Sciatic nerve (tissue), 2 donors: Measurements from ENCODE around the gene GNB2. TPM values are rescaled to one million over a fixed set of nuclear protein-coding genes. Genes with fewer than 3 reads are reported as not detected.

Source experiments
- ATAC-seq: fragments of 200-7000 bp; cut with Tn5 transposase; one replicate; pipeline ENCODE4 v1.9.1; 2020; ENCODE audit warnings: mild to moderate bottlenecking, moderate library complexity
- DNase-seq: peaks from one replicate; pipeline ENCODE4 v3.0.0-alpha.2; 2020; ENCODE audit warnings: low spot score
- intact Hi-C: fragments of 100-400 bp; cut with DNase I; formaldehyde crosslinking; loops from one replicate; pipeline ENCODE4 v1.14.2; 2022
- total RNA-seq: library from RNA; stranded (reverse); fragmentation: NEBNext Ultra II Directional; extraction: Animal tissue kit (Norgen Biotek cat#: 25700); gene quantifications from one replicate; pipeline ENCODE4 v1.2.1, GENCODE V29; 2021
- donor health status: DM: no; HTN: no; CAD: no.
- donor health status: DM: no; HTN: no; CAD: no.

The GNB2 gene
- total RNA-seq, 1 donor from 2014 or later = 179 TPM

GRCh38 chr7:100678291-100678984 lies 4.9 kb downstream of the GNB2 start:
- intact Hi-C loops = no loop called here
- DNase-seq (no peak), ATAC-seq (no peak)

GRCh38 chr7:100679129-100679926 lies 5.8 kb downstream of the GNB2 start:
- intact Hi-C loops = no loop called here
- ATAC-seq = no peak
- no peak for DNase-seq

GRCh38 chr7:100679927-100680575 lies 6.5 kb downstream of the GNB2 start:
- ATAC-seq = peak; percentile 83
- intact Hi-C loops = no loop called here
- DNase-seq = no peak

GRCh38 chr7:100680576-100681271 lies 7.2 kb downstream of the GNB2 start:
- ATAC-seq = peak; percentile 19
- DNase-seq = no peak
- intact Hi-C loops = no loop called here

- no peak for DNase-seq
- intact Hi-C loops = no loop called here
- ATAC-seq = no peak
Measured at GRCh38 chr7:100681491-100682227, 8.1 kb downstream of the GNB2 start.

- intact Hi-C loops = no loop called here
- no peak for DNase-seq
Measured at GRCh38 chr7:100682228-100682741, 8.7 kb downstream of the GNB2 start.

GRCh38 chr7:100682991-100683658 lies 9.6 kb downstream of the GNB2 start:
- ATAC-seq (no peak), DNase-seq (no peak)
- intact Hi-C loops = no loop called here

More at GRCh38 chr7:100682228-100682741, 8.7 kb downstream of the GNB2 start:
- no peak for ATAC-seq

- ATAC-seq (no peak), DNase-seq (no peak)
- intact Hi-C loops = no loop called here
Measured at GRCh38 chr7:100683659-100684533, 10.4 kb downstream of the GNB2 start.

- ATAC-seq (no peak), DNase-seq (no peak)
- intact Hi-C loops = no loop called here
Measured at GRCh38 chr7:100684534-100685042, 11.0 kb downstream of the GNB2 start.

- intact Hi-C loops = no loop called here
- DNase-seq (no peak), ATAC-seq (no peak)
Measured at GRCh38 chr7:100685049-100685605, 11.6 kb downstream of the GNB2 start.

- ATAC-seq = no peak
- DNase-seq = no peak
- intact Hi-C loops = no loop called here
Measured at GRCh38 chr7:100685631-100686145, 12.1 kb downstream of the GNB2 start.

- no peak for ATAC-seq
- DNase-seq = no peak
- intact Hi-C loops = no loop called here
Measured at GRCh38 chr7:100686201-100686821, 12.8 kb downstream of the GNB2 start.

GRCh38 chr7:100686822-100687211 lies 13.3 kb downstream of the GNB2 start:
- intact Hi-C loops = no loop called here
- no peak for ATAC-seq
- DNase-seq = no peak

GRCh38 chr7:100687261-100687660 lies 13.7 kb downstream of the GNB2 start:
- intact Hi-C loops = no loop called here
- DNase-seq (no peak), ATAC-seq (no peak)

- intact Hi-C loops = no loop called here
- no peak for ATAC-seq
- no peak for DNase-seq
Measured at GRCh38 chr7:100687751-100688300, 14.3 kb downstream of the GNB2 start.
